SW 1271 (cell line): Measurements from ENCODE around the gene PPP1R13B.

Experiments
- DNase-seq, 2 experiments: peaks; one replicate each; lab custom pipeline; 2025; lab: John Stamatoyannopoulos, UW

The PPP1R13B gene

DNA sequence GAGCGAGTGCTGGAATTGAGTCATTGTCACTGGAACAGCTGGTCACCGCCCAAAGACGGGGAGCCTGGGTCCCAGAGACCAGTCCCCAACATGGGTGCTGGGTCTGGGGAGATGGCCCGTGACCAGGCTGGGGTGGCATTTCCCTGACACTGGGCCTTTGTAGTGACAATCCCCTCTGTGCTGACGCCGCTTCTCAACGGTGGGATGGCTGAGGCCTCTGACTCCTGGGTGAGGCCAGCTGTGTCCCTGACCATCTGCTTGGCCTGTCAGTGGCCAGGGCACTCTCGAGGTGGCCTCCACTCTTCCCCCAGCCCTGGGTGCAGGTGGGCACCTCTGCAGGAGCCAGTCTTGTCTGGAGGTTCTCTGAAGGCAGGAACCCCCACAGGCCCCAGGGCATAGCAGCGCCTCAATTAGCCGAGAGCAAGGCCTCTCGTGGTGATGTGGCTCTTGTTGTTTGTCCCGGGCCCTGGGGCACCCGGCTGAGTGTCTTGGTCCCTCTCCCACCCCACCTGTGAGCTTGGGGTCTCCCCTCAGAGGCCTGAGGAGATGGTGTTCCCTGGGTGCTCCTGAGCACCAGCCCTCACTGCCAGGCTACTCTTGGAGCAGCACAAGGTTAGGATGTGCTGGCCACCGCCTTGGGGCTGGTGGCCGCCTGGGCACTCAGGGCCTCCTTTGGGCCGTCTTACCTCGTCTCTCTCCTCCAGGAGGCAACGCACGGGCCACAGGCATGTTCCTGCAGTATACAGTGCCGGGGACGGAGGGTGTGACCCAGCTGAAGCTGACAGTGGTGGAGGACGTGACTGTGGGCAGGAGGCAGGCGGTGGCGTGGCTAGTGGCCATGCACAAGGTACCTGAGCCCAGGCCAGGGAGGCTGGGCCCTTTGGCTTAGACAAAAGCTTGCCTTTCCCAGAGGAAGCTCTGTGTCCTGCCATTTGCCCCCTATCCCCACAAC lies 115.2 kb downstream of the PPP1R13B start:
- no peak for DNase-seq

DNA sequence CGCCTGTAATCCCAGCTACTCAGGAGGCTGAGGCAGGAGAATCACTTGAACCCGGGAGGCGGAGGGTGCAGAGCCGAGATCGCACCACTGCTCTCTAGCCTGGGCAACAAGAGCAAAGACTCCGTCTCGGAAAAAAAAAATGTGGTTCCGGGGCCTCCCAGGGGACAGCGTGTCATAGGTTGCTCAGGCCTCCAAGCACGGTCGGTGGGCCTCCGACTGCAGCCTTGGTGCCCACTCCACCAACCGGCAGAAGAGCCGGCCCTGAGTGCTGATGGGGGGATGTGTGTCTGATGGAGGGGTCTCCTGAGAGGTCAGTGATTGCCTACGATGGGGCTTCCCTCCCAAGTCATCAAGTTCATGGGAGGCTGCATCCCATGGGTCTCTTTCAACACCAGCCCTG lies 115.9 kb downstream of the PPP1R13B start:
- no peak for DNase-seq

DNA sequence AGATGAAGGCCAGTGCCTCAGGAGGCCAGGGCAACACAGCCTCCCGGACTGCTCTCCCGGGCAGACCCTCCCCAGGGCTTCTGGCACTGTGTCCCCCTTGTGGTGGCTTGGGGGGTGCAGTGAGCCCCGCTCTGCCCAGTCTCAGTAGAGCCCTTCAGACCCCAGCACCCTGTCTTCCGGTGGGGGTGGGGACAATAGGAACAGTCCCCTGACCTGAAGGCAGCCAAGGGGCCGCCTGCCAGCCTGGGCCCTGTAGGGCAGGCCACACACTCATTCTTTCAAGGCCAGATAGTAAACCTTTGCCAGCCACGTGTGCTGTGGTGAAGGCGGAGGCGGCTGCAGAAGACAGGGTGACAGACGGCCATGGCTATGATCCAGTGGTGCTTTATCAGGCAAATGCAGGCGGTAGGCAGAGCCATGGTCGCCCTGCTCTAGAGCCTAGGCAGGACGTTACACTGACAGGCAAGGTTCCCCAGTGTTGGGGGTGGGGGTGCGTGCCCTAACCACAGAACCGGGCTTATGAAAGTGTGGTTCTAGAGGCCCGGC lies 116.8 kb downstream of the PPP1R13B start:
- DNase-seq, result no peak

DNA sequence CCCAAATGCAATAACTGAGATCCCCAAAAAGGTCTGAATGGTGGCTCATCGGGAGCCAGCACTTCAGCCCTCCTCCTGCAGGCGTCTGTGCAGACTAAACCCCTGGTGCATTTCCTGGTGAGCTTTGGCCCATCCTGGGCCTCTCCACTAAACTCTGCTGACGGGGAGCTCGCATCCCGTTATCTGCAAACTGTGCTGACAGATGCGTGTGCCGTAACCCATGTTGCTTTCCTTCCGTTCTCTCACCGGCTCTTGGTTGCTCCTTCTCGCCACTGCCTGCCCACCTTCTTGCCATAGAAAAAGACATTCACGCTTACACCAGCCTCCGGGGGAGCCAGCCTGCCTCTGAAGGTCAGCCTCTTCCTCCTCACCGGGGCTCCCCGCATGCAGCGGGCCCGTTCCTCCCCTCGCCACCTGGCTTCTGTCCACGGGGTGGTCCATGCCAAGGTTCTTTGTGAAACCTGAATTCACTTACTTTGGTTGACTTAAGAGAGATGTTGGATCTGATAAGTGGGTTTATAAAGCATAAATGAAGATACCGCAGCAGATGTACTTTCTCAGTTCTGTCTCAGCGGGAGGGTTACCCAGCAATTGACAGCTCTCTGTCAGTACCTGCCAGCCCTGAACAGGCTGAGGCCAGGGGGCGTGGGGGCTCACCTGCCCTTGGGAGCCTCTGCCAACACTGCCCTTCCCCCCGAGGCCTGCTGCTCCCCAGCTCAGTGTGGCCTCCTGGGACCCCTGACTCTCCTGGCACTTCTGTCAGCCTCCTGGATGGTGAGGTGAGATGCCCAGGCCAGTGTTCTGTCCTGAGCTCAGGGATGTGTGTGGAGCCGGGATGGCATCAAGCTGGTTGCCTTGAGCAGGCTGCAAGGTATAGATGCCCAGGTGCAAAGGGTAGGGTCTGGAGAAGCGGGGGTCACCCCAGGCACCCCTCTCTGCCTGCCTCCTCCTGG lies 117.6 kb downstream of the PPP1R13B start:
- no peak for DNase-seq

DNA sequence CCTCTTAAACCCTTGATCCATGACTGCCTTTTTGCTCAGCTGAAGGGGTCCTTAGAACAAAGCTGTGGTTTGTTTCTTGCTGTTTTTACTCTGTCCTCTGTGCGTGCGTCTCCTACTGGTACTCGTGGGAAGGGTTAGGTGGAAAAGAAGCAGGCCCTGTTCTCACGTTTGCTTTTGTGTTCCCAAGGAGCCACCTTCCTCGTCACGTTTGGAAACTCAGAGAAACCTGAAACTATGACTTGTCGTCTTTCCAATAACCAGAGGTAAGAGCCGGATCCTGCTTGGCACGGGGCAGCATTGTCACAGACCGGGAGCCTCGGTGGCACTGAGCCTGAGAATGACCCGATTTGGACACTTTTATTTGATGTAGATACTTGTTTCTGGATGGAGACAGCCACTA lies 118.7 kb downstream of the PPP1R13B start:
- no peak for DNase-seq

DNA sequence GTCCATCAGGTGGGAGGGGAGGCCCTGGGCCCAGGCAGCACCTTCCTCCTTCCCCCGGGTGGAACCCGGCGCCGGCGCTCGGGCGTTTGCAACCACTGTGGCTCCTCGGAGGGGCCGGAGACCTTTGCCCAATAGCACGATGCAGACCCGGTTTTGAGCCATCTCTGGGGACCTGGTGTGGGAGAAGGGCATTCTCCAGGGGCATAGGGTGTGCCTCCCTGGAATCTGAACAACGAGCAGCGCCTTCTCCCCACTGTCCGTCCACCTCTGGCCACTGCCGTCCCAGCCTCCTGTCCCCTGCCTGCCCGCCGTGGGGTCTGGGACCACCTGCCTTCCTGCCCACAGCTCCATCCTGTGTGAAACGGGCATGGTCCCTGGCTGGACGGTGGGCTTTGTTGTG lies 119.2 kb downstream of the PPP1R13B start:
- no peak for DNase-seq

DNA sequence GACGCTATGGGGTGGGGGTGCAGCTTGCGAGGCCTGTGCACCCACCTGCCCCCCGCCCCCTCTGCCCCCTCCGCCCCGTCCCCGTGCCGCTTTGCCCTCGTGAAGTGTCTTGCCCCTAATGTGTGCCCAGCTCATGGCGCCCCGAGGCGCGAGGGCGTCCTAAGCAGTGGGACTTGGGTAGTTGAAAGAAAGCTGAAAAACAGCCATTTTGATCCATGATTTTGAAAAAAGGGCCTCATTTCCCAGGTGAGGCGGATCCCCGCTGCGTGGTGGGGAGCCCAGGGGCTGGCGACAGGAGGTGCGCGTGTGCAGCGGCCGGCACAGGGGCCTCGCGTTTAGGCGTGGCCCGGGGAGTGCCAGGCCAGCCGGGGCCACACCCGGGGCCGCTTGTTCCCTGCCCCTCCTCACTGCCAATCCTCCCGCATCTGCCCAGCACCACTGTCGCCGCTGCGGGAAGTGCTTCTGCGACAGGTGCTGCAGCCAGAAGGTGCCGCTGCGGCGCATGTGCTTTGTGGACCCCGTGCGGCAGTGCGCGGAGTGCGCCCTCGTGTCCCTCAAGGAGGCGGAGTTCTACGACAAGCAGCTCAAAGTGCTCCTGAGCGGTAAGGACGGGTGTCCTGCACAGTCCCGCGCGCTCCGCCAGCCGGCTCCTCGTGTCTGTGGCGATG lies 119.9 kb downstream of the PPP1R13B start:
- DNase-seq, result no peak

DNA sequence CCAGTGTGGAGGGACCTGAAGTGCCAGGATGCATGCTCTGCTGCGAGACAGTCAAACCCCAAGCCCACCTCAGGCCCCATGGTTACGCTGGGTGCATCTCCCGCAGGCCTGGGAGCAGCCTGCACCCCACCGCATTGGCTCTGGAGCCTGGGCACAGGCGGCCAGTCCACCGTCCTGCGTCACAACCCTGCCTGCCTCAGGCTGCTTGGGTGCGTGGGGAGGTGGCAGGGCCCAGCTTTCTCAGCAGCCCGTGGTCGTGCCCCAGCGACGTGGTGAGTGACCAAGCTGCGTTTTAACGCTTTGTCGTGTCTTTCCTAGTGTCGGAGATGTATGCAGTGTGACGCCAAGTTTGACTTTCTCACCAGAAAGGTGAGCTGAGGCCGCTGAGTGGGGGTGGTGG lies 120.9 kb downstream of the PPP1R13B start:
- no peak for DNase-seq

DNA sequence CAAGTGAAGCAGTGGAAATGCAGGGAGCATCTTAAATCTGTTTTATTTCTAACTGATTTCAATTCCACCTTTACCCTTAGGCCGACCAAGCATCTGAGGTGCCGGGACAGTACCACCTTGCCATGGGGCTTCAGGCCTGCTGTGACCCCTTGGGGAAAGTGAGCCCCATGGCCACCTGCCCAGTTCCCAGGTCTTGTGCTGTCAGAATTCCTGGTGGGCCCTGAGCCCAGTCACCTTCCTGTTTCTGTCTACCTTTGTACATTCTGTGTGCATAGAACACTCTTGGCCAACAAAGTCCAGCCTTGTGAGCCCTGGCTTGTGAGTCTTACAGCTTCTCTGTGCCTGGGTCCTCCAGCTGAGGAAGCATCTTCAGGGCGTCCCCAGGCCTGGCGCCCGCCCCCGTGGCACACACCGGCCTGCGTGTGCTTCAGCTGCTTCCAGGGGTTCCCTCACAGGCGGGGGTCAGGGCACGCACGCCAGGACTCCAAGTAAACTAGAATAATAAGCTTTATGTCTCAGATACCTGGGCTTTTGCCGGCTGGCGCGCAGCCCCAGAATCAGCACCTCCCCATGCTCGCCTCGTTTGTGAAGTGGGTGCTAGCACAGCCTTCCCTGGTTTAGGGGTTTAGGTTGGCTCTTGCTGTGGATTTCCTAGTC lies 121.5 kb downstream of the PPP1R13B start:
- no peak for DNase-seq

DNA sequence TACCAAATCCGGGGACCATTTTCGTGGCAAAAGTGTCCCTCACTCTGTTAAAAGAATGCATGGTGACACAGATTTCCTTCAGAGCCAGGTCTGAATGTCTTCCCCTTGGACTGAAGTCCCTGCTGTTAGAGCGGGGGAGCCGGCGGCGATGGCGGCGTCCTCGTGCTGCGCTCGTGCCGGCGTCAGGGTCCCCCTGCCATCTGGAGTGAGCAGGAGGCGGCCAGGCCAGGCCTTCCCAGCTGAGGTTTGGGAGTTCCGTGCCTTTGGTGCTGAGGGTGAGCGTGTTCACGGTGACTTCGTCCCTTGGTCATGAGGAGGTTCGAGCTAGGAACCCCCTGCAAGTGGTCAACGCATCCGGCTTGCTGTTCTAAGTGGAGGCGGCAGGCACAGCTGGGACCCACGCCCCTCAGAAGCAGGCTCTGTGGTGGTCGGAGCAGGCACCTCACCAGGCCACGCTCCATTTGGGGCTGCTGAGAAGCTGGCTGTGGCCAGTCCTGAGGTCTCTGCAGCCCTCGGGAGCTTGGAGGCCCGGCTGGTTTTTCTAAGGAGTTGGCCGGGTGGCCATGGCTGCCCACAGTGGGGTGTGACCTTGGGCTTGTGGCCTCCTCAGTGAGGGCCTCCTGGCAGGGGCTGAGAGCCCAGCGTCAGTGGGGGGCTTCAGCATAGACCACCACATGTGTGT lies 122.2 kb downstream of the PPP1R13B start:
- no peak for DNase-seq

DNA sequence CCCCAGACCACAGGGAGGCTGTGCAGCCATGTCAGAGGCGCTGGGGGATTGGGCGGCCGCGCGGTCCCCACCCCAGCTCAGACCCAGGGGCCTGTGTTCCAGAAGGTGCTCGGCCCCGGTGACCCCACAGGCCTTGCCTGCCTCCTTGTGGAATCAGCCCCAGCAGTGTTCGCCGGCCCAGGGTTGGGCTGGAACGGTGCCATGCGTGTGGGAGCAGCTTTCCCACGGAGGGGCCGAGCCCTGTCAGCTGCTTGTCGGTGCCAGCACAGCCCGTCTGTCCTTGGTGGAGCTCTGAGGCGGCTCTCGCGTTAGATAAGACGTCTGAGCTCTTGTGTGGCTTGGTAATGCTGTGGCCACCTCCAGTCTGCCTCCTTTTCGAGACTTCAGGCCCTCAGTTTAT lies 123.3 kb downstream of the PPP1R13B start:
- no peak for DNase-seq

DNA sequence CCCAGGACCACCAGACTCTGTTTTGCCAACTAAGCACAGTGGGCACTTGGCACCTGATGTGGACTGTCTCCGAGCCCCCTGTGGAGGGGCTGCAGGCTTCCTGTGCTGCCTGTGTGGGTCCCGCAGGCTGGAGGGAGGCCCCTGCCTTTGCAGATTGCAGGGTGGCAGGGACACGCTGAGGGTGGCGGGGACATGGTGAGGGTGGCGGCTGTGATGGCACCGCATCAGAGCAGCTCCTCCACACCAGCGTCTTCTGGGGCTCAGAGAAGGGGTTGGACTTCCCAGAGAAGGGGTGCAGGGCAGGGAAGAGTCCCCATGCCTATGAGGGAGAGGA lies 123.7 kb downstream of the PPP1R13B start:
- DNase-seq, result no peak

DNA sequence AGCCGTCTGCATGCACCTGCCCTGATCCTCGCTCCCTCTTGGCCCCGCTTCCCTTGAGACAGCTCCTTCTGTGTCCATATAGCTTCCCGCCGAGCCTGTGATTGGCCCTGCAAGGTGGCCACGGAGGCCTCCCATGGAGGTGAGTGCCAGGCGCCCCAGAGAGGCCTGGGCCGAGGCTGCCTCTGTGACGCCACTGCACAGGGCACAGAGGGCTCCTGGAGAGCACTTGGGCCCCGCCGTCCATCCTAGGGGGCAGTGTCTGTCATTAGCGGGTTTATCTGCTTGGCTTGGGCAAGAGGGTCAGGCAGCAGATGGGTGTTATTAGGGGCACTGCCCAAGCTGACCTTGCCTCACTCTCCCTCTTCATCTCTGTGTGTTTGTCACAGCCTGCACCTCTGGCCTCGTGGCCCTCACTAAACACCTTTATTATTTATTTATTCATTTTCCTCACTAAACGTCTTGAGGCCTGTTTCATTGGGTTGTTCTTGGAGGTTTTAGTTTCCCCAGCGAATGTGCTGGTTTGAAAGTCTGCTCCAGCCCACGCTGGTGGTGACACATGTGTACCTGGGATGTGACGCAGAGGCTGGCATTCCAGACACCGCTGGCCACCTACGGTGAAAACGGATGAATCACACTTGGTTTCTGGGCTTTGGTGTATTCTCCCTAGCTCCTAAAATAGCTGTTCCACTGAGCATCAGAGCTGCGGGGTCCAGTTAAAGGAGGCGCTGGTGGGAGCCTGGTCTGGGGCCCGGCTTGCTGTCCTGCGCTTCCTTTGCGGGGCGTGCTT lies 125.8 kb downstream of the PPP1R13B start:
- DNase-seq, result no peak

DNA sequence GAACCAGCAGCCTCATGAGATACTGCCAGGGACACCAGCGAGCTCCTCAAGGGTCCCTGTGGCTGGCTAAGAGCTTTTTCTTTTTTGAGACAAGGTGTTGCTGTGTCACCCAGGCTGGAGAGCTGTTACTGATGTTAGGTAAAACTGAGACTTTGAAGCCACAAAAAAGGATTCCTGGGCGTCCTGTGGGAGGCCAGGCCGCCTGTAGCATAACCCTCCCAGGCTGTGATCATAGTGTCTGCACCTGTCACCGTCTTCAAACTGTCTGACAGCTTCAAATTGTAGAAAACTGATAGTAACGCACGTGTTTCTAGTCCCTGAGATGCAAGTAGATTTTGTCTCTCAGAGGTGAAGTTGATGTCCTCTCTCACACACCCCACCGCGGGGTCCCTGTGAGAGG lies 127.6 kb downstream of the PPP1R13B start:
- no peak for DNase-seq

DNA sequence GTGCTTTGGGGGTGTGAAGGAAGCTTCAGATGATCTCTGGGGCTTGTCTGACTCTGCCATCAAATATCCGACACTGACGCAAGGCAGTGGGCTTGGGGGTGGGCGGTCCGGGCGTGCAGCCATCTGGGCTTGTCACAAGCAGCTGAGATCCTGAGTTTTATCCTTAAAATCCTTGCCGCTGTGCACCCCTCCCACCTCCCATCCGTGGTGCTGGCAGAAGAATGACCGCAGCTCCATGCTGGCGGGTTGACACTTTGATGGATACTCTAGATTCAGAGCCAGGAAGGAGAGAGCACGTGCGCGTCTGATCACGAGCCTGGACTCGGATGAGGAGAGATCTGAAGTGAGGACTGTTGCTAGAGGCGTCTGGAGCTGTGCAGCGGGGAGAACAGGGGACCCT lies 128.8 kb downstream of the PPP1R13B start:
- DNase-seq, result no peak

DNA sequence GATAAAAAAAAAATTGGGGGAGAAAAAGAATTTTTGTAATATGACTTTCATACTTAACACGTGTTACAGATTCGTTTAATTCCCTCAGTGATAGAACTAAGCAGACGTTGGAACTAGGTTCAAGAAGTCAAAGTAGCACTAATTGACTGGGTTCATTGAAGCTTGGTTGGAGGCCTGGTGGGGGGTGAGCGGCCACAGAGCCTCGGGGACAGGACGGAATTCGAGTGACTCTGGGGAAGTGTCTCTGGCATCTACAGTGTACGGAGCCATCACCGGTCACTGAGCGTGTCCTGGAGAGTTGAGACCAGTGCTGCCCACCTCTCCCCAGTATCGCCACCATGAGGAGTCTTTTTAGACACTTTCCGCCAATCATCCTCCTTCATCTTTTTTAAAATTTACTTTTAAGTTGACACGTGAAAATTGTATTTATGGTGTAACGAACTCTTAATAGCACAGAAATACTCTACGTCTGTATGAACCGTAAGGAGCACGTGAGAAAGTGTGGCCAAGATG lies 130.4 kb downstream of the PPP1R13B start:
- no peak for DNase-seq

DNA sequence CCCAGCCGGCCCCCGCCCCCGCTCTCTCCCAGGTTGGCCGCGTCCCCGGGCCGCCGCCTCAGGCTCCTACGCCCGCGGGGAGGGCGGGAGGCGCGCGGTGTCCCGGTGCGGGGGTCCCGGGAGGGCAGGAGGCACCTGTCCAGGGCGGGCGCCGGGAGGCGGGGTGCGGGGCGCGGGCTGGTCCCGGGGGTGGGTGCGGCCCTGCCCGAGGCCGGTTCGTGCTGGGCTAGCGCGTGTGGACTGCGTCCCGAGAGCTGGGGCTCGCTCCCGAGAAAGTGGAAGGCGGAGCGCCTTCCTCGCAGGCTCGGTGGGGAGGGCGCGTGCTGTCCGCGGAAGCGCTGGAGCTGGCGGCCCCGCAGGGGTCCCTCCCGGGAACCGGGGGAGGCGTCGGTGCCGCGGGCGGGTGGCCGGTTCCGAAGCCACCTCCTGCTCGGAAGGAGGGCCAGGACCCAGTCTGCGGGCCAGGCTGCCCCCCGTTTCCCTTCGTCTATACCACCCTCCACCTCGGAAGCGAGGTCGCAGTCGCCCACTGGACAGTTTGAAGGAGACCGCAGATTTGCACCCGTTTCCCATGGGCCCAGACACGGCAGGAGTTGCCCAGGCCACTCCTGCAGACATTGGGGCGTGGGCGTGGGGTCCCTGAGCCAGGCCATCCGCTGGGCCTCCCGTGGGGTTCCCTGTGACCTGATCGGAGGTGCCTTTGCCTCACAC lies 131.1 kb downstream of the PPP1R13B start:
- DNase-seq, result no peak

DNA sequence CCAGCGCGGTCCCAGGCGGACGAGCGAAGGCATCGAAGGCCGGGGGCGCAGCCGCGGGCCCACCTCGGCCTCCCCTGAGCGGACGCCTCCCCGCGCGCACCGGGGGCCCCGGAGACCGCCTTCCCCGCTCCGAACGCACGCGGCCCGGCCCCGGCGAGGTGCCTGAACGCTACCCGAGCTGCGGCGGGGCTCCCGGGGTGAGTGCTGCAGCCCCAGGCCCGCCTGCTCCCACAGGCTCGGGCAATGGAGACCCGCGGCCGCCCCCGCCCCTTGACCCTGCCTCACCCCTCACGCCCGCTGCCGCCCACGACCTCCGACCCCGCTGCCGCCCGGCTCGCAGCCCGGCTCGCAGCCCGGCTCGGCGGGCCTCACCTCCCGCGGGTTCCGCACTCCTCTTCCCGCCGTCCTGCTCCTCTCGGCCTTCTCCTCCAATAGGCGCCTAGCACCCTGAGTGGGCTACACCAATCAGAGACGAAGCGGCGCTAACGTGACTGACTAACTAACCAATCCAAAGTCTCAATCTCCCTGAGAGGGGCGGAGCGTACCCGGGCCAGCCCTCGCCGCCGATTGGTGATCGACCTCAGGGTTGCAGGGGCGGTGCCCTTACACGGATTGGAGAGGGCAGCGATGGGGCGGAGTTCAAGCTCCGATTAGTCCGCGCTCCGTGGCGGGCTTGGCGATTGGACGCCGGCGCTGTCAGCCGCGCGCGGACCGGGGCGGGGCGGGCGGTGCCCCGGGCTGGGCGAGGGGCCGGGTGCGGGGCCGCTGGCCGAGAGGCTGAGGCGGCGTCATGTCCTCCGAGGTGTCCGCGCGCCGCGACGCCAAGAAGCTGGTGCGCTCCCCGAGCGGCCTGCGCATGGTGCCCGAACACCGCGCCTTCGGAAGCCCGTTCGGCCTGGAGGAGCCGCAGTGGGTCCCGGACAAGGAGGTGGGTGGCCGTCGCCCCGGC lies 132.0 kb downstream of the PPP1R13B start, which contains the start of the genes XRCC3 and ZFYVE21:
TSS of gene XRCC3 (minus strand) at position 400 of the 949 bp plus-strand sequence. CDS start 4,364 bp downstream, outside the sequence.
TSS of gene ZFYVE21 (plus strand) at position 759 of the 949 bp plus-strand sequence. CDS start at position 791, 32 bp downstream.
- DNase-seq, result peak; percentile 97 to 100
